Left lung (tissue), 10 donors: ENCODE data around the gene SLC35F3. TPM values are rescaled to one million over a fixed set of nuclear protein-coding genes. Genes with fewer than 3 reads are reported as not detected.
"Not testable (repeated sequence)": the region's sequence is repeated elsewhere in the genome, so short reads cannot be mapped to it uniquely, and the experiment has no call there.

Experiments
- ATAC-seq: fragments of 200-7000 bp; cut with Tn5 transposase; one replicate; pipeline ENCODE4 v1.9.1; 2020; ENCODE audit warnings: moderate library complexity
- DNase-seq, 4 donors: peaks; one replicate each; pipeline ENCODE4 v3.0.0-alpha.2; 2013 to 2020
- H3K27ac ChIP-seq, 2 donors: fragments of 200-600 bp; sonication (generic) in 1 of 2; one replicate each; pipeline versions ENCODE4 v1.5.0 to v1.8.0; 2020 to 2021
- H3K27me3 ChIP-seq, 2 donors: fragments of 200-600 bp; sonication (generic) in 1 of 2; one replicate each; pipeline versions ENCODE4 v1.5.0 to v1.8.0; 2020 to 2021
- H3K36me3 ChIP-seq, 2 donors: fragments of 200-600 bp; sonication (generic) in 1 of 2; one replicate each; pipeline versions ENCODE4 v1.5.0 to v1.8.0; 2020 to 2021
- H3K4me1 ChIP-seq, 2 donors: fragments of 200-600 bp; one replicate each; pipeline ENCODE4 v1.8.0; 2021
- H3K4me3 ChIP-seq, 2 donors: fragments of 200-600 bp; sonication (generic) in 1 of 2; one replicate each; pipeline versions ENCODE4 v1.5.0 to v1.8.0; 2020 to 2021; ENCODE audit warnings: mild to moderate bottlenecking in 1 of 2
- H3K9me3 ChIP-seq, 2 donors: fragments of 200-600 bp; sonication (generic) in 1 of 2; one replicate each; pipeline versions ENCODE4 v1.5.0 to v1.8.0; 2020 to 2021
- CTCF ChIP-seq, 2 donors: fragments of 200-600 bp; sonication (generic) in 1 of 2; IDR thresholded peaks; one replicate each; pipeline versions ENCODE4 v1.5.0 to v1.8.0; 2021; ENCODE audit warnings: antibody characterized with exemption in 2 of 2
- intact Hi-C, 2 donors: fragments of 100-400 bp; cut with DNase I; formaldehyde crosslinking; loops; one replicate each; pipeline versions ENCODE4 v1.11.2 to v1.14.2; 2022
- polyA plus RNA-seq, 6 donors: library from polyadenylated mRNA; unstranded; fragments of 120-200 nt; gene quantifications; one replicate each; pipeline ENCODE4 v1.2.1, GENCODE V29; 2013; ENCODE audit not compliant: insufficient read length in 6 of 6
- total RNA-seq, 2 donors: library from RNA; stranded (reverse); fragmentation: NEBNext Ultra II Directional; extraction: Animal tissue kit (Norgen Biotek cat#: 25700); gene quantifications; one replicate each; pipeline ENCODE4 v1.2.1, GENCODE V29; 2021
- donor health status: DM: no; HTN: yes; CAD: no.
- donor health status: DM: no; HTN: no; CAD: no.

SLC35F3 gene
- total and polyA plus RNA-seq, 8 donors = 0.58 to 1.9 (median 1.5) TPM

GRCh38 chr1:234150892-234151291 lies 246.4 kb downstream of the SLC35F3 start:
- peaks cover 0 to 12% of the 10 kb centered on the region in 2 donors for H3K27me3 ChIP-seq
- intact Hi-C loops = no loop called here
- H3K27ac ChIP-seq = no peak overlapping the region
- no peak for TF ChIP-seq CTCF (IDR thresholded peaks at IDR 0.05)
- no peak overlapping the region for H3K4me3 ChIP-seq
- no peaks in the 10 kb centered on the region for H3K9me3 ChIP-seq
- DNase-seq = no peak
- no peak for ATAC-seq
- H3K36me3 ChIP-seq = no peaks in the 10 kb centered on the region
- H3K4me1 ChIP-seq = no peaks in the 10 kb centered on the region

- DNase-seq, H3K27ac ChIP-seq, H3K4me1 ChIP-seq, intact Hi-C loops, H3K9me3 ChIP-seq, H3K4me3 ChIP-seq, H3K27me3 ChIP-seq, ATAC-seq, H3K36me3 ChIP-seq: not testable (repeated sequence)
Measured at GRCh38 chr1:234152344-234152743, 247.9 kb downstream of the SLC35F3 start.

GRCh38 chr1:234154320-234155251 lies 250.1 kb downstream of the SLC35F3 start:
- ATAC-seq = peak; percentile 86
- no peaks in the 10 kb centered on the region for H3K27me3 ChIP-seq
- DNase-seq = peak in 2 of 4 donors; percentile 14 to 52
- H3K4me1 ChIP-seq = no peaks in the 10 kb centered on the region
- no peak overlapping the region for H3K27ac ChIP-seq
- no peak overlapping the region for H3K4me3 ChIP-seq
- intact Hi-C loops = no loop called here
- H3K9me3 ChIP-seq = no peaks in the 10 kb centered on the region
- peak; percentile 73 to 89 for TF ChIP-seq CTCF (IDR thresholded peaks at IDR 0.05)
- H3K36me3 ChIP-seq = no peaks in the 10 kb centered on the region

- no peaks in the 10 kb centered on the region for H3K36me3 ChIP-seq
- TF ChIP-seq CTCF (IDR thresholded peaks at IDR 0.05) = no peak
- H3K9me3 ChIP-seq = no peaks in the 10 kb centered on the region
- ATAC-seq (no peak), DNase-seq (no peak)
- H3K27ac ChIP-seq = no peak overlapping the region
- intact Hi-C loops = no loop called here
- H3K4me3 ChIP-seq = no peak overlapping the region
- H3K4me1 ChIP-seq = no peaks in the 10 kb centered on the region
- H3K27me3 ChIP-seq = no peaks in the 10 kb centered on the region
Measured at GRCh38 chr1:234162661-234163060, 258.2 kb downstream of the SLC35F3 start.

GRCh38 chr1:234163267-234163919 lies 258.9 kb downstream of the SLC35F3 start:
- no peaks in the 10 kb centered on the region for H3K27me3 ChIP-seq
- no peaks in the 10 kb centered on the region for H3K9me3 ChIP-seq
- TF ChIP-seq CTCF (IDR thresholded peaks at IDR 0.05) = no peak
- no peak for DNase-seq
- no peaks in the 10 kb centered on the region for H3K4me1 ChIP-seq
- H3K27ac ChIP-seq = no peak overlapping the region
- ATAC-seq = no peak
- H3K4me3 ChIP-seq = no peak overlapping the region
- intact Hi-C loops = no loop called here
- H3K36me3 ChIP-seq = no peaks in the 10 kb centered on the region
